SW 1271 (cell line): ENCODE data around the gene TTLL6.

Source experiments
- DNase-seq, 2 experiments: peaks; one replicate each; lab custom pipeline; 2025; lab: John Stamatoyannopoulos, UW

TTLL6 gene

GRCh38 chr17:48737330-48738043 is 79.5 kb downstream of the TTLL6 start:
- no peak for DNase-seq

- no peak for DNase-seq
Observed at GRCh38 chr17:48735062-48735351, 82.0 kb downstream of the TTLL6 start.

DNA sequence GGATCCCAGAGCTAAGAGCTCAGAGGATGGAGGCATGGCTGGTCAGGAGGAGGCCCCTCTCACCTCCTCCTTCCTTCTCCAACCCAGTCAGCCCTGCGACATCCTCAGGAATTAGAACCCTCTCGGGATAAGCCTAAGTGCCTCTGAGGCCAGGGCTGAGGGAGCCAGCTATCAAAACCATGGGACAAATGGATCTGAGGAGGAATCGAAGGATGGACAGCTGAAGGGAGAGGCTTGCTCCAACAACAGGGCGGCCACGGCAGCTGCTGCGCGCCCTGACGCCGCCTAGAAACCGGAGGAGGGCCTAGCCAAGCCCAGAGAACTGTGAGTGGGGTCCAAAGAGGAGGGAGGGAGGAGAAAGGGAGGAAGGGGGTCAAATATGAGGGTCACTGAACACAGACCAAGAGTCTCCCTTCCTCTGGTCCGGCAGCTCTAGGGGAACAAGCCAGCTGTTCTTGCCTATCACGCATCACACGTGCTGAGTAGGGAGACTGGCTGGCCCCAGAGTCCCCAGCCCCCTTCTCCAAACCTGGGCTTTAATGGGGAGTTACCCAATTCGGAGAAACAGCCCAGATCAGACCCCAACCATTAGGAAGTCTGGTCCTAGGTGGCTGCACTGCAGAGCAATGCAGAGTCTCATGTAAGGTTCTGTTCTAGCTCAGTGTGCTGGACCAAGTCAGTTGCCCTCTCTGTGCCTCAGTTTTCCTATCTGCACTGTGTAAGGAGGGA is 82.5 kb downstream of the TTLL6 start:
- DNase-seq = no peak

DNA sequence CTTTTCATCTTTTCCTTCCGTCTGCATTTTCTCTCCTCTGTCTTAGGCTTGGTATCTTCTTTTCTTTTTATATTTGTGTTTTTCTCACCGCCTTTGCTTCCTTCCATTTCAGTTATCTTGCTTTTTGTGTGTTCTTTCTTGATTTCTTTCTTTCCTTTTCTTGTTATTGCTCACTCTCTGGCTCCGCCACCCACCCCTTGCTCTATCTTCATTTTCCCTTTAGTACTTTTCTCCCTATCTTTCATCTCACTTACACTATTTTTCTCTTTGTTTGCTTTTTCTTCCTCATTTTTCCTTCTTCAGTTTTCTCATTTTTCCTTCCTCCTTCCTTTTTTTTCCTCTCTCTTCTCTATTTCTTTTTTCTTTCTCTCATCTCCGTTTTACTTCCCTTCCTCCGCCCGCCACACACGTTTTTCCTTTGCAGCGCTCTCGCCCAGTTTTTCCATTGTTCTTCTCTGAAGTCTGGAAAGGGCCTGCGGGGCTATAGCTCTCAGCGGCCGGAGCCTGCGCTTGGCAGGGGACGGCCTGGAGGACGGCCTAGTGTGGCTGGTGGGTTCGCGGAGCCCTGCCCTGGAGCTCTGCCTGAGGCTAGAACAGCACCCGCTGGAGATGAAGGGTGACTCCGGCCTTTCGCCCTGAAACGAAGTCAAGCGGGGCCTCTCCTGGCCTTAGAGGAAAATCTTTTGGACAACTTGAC is 83.2 kb downstream of the TTLL6 start:
- no peak for DNase-seq

DNA sequence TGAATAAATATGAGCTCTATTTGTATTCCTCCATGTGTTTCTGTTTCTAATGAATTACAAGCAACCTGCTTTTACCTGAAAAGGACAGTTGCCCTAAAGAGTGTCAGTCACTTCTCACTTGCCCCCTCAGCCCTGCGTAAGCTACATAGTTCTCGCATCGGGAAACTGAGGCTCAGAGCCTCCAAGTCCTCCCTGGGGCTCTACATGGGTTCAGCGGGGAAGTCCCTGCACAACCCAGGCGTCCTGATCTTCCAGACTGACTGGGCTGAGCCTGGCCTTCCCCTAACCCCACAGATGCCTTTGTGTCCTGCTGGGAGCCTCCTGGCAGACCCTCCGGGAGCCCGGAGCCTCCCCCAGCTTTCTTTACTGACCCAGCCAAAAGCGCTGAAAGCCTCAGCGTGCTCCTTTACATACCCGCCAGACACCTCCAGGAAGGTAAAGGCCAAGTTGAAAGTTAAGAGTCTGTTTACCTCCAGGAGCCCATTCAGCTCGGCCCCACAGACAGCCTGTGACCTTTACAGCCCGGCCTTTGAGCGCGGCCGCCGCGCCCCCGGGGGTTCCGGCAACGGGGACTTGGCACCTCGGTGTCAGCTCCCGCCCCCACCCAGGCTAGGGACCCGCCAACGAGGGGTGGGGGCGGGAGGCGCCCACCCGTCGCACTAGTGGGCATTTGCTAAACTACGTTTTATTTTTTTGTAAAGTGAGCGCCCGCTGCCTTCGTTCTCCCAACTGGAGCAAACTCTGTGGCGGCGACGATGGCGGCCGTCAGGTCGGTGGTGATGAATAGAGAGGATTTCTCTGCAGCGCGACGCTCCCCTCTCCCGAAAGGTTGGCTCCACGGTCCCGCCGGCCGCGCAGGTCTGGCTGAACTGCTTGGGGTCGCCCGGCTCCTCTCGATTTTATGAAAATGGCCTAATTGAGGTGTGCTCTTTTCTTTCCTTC is 84.1 kb downstream of the TTLL6 start:
- DNase-seq = no peak

- no peak for DNase-seq
Observed at GRCh38 chr17:48731355-48731754, 85.7 kb downstream of the TTLL6 start.

DNA sequence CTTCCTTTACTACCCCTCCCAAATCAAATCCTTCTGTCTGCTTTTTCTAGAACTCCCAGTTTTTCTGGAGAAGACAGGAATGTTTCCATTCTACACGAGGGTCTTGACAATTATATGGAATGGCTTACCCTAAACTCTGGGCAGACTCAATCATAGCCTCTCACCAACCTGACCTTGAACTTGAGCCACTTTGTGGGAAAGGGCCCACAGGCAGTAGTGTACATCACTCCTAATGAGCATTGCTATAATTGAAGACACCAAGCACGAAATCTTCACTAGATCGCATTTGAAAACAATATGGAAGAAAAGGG is 86.8 kb downstream of the TTLL6 start:
- DNase-seq = no peak

- DNase-seq = no peak
Observed at GRCh38 chr17:48729335-48730239, 87.4 kb downstream of the TTLL6 start.

DNA sequence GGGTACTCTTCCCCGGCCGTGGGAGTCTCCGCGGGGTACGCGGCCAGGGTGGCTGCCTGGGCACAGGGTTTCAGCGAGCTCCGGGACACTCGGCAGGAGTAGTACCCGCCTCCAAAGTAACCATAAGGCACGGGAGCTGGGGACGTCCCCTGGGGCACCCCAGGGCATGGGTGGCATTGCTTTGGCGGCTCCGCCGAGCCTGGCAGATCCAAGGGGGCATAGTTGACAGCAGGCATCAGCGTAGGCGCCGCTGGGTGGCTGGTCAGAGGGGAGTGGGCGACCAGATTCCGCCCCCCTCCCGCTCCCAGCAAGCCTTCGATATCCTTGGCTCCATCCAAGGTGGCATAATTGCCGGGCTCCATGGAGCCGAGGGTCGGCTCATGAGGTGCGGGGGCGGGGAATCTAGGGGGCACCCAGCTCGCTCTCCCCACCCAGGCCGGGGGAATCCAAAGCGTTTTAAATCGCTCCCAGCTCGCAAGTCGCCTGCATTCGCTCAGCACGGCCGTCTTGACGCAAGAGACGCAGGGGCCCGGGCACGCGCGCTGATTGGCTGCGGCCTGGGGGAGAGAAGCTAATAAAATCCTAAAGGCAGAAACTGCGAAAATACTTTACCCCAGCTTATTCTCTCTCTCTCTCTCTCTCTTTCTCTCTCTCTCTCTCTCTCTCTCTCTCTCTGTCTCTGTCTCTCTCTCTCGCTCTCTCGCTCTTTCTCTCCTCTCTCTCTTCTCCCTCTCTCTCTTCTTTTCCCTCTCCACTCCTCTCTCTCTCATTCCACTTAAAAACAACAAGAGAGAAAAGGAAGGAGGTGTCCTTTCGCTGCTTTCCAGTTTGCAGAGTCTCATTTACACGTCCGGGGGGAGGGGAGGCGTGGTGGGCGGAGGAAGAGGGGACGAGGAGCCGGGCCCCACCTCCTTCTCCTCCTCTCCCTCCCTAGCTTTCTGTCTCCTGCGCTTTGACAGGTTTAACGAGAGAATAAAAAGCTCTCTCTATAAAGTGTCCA is 88.5 kb downstream of the TTLL6 start, which contains the start of gene HOXB13:
TSS of gene HOXB13 (minus strand) at position 519 of the 1,000 bp plus-strand sequence. CDS start at position 362, 157 bp downstream.
- peak in 1 of 2 experiments; percentile 41 for DNase-seq

- no peak for DNase-seq
Observed at GRCh38 chr17:48727415-48728175, 89.4 kb downstream of the TTLL6 start.

DNA sequence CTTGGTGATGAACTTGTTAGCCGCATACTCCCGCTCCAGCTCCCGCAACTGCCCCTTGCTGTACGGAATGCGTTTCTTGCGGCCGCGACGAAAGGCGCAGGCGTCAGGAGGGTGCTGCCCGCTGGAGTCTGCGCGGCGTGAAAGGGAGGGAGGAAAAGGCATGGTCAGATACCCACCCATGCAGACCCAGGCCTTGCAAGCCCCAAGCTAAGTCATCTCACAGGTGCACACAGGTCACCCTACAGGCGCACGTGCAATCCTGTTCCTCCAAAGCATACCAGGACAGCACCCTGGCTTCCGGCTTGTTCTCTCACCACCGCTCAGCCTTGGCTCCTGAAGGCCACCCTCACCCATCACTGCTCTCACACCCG is 90.1 kb downstream of the TTLL6 start:
- DNase-seq = no peak

- no peak for DNase-seq
Observed at GRCh38 chr17:48726114-48726915, 90.7 kb downstream of the TTLL6 start.

DNA sequence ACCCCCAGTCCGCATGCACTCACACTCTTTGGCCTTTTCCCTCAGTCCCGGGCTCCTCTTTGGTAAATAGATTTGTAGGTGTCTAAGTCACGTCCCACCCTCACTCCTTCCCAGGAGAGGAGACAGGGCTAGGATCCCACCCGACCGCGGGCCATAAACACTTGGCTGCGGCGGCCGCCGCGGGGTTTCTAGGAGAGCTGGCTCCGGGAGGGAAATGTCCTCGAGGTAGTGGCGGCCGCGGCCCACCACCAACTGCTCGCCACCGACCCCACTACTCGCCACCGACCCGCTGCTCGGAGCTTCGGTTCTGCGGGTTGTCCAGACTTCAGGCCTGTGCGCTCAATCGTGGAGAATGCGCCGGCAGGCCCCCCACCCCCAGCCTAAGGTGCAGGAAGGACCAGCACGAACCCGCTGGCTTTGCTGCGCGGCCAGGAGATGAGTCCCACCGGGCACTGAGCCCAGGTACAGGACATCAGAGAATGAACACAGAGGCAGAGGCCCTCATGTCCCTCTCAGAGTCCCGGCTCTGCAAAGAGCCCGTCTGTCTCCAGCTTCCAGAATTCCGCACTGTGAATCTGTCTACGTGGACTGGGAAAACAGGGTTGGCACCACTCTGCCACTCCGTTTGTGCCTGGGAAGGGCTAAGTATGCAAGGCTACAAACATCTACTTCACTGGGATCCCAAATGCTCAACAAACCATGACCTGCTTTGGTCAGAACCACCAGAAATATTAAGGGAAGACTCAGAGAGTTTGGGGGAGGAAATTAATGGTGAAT is 91.6 kb downstream of the TTLL6 start:
- no peak for DNase-seq

DNA sequence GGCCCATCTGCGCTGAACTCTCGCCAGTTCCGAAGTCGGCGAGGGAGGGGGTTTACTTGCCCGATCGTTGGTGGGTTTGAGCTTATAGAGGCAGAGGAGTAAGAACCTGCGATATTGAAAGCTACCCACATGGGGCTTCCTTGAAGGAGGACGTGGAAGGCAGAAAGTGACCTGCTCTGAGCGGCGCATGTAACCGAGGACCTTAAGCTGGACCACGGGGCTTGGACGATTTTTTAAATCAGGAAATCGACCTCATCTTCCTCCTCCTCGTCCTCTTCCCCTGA is 92.1 kb downstream of the TTLL6 start:
- no peak for DNase-seq

GRCh38 chr17:48724251-48725003 is 92.6 kb downstream of the TTLL6 start:
- peak in 1 of 2 experiments; percentile 49 for DNase-seq

DNA sequence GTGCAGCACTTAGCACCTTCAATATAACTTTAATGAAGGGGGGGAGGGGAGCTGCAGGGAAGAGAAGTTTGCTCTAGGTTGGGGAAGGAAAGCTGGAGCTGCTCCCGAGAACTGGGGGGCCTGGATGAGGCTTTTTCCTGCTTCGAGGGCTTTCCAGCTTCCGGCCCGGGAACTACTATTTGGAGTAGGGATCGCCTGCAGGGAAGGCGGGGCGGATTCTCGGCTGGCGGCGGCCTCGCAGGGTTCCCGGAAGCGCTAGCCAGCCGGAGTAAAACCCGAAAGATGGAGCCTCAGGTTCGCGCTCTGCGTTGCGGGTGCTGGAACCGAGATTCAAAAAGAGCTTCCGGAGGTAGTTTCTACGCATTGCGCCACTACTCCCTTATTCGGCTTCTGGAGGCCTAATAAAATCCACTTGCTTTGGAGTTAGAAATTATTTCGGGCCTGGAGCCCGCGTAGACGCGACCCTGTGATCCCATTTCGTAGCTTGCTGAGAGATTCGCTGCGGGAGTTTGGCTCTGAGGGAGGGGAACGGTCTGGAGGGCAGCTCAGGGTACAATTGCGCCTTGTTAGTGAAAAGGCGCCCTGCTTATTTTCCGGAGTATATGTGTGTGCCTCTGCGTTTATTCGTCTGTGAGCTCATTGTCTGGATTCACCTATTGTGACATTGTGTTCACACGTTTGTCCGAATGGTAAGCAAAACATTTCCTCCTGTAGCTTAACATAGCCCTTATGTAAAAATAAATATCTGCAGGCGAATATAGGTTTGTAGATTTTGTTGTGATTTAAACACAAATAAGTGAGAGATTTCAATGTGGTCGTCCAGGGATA is 93.4 kb downstream of the TTLL6 start:
- no peak for DNase-seq
